SK-N-MC (cell line): ENCODE data around the gene HAUS1.

Source experiments
- EZH2 ChIP-seq: fragments of 200-600 bp; sonication (generic); IDR thresholded peaks from one replicate; pipeline ENCODE4 v1.6.1; 2017; ENCODE audit warnings: antibody characterized with exemption
- POLR2AphosphoS5 ChIP-seq: IDR thresholded peaks from 2 replicates; pipeline ENCODE4 v1.6.1; 2012; ENCODE audit warnings: mild to moderate bottlenecking, low read depth, low read length, borderline replicate concordance

- TF ChIP-seq EZH2 (no peak), POLR2AphosphoS5 (peak; percentile 92)
Observed at GRCh38 chr18:46097801-46098615, 6.2 kb upstream of the HAUS1 start, which contains the start of gene ATP5F1A.
